DOHH2 (cell line): Measurements from ENCODE around the gene CYP4F12.
"Not testable (repeated sequence)": the region's sequence is repeated elsewhere in the genome, so short reads cannot be mapped to it uniquely, and the experiment has no call there.

Experiments used
- H3F3A ChIP-seq: fragments of 200-600 bp; sonication (generic), shearing (Covaris generic); 2 replicates; pipeline ENCODE4 v1.6.0; 2016; ENCODE audit warnings: antibody characterized with exemption, mild to moderate bottlenecking; ENCODE audit not compliant: control insufficient read depth, insufficient read depth
- H3K27ac ChIP-seq: fragments of 200-600 bp; sonication (generic); 2 replicates; pipeline ENCODE4 v1.5.1; 2014; ENCODE audit warnings: low read depth, mild to moderate bottlenecking, low read length, moderate library complexity
- H3K27me3 ChIP-seq: fragments of 200-600 bp; sonication (generic); 2 replicates; pipeline ENCODE4 v1.6.1; 2014; ENCODE audit warnings: mild to moderate bottlenecking, low read length, mixed read lengths; ENCODE audit not compliant: control insufficient read depth
- H3K36me3 ChIP-seq: fragments of 200-600 bp; sonication (generic); 2 replicates; pipeline ENCODE4 v1.6.1; 2014; ENCODE audit warnings: mild to moderate bottlenecking, low read length, moderate library complexity, mixed read lengths; ENCODE audit not compliant: control insufficient read depth
- H3K4me1 ChIP-seq: fragments of 200-600 bp; sonication (generic); 2 replicates; pipeline ENCODE4 v1.6.1; 2014; ENCODE audit warnings: mild to moderate bottlenecking, low read length, mixed read lengths; ENCODE audit not compliant: control insufficient read depth
- H3K4me2 ChIP-seq: fragments of 200-600 bp; sonication (generic); 2 replicates; pipeline ENCODE4 v1.6.0; 2014; ENCODE audit warnings: mild to moderate bottlenecking, low read length, moderate library complexity
- H3K4me3 ChIP-seq: fragments of 200-600 bp; sonication (generic); 2 replicates; pipeline ENCODE4 v1.5.1; 2014; ENCODE audit warnings: mild to moderate bottlenecking, low read length, mixed read lengths
- H3K79me2 ChIP-seq: fragments of 200-600 bp; sonication (generic); 2 replicates; pipeline ENCODE4 v1.6.1; 2014; ENCODE audit warnings: mild to moderate bottlenecking, low read length, mixed read lengths; ENCODE audit not compliant: control insufficient read depth
- H3K9me2 ChIP-seq: fragments of 200-600 bp; sonication (generic); replicated peaks from 2 replicates; pipeline ENCODE4 v1.6.1; 2014; ENCODE audit warnings: mild to moderate bottlenecking, low read length, mixed read lengths; ENCODE audit not compliant: control insufficient read depth
- H3K9me3 ChIP-seq: fragments of 200-600 bp; sonication (generic); 2 replicates; pipeline ENCODE4 v1.6.1; 2014; ENCODE audit warnings: antibody characterized with exemption, low read length, mixed read lengths; ENCODE audit not compliant: control insufficient read depth, insufficient read depth
- H4K20me1 ChIP-seq: fragments of 200-600 bp; sonication (generic); 2 replicates; pipeline ENCODE4 v1.6.0; 2014; ENCODE audit warnings: low read depth, mild to moderate bottlenecking, antibody characterized with exemption, low read length, moderate library complexity; ENCODE audit not compliant: control insufficient read depth, insufficient read depth
- CTCF ChIP-seq: fragments of 200-600 bp; sonication (generic); IDR thresholded peaks from one replicate; pipeline ENCODE4 v1.5.1; 2014; ENCODE audit warnings: antibody characterized with exemption, mild to moderate bottlenecking, low read depth, low read length; ENCODE audit not compliant: poor library complexity, severe bottlenecking
- EZH2phosphoT487 ChIP-seq: fragments of 200-600 bp; sonication (generic); IDR thresholded peaks from 2 replicates; pipeline ENCODE4 v1.6.1; 2017; ENCODE audit warnings: borderline replicate concordance, mild to moderate bottlenecking, antibody characterized with exemption, low read length, moderate library complexity, mixed read lengths

CYP4F12 gene

DNA sequence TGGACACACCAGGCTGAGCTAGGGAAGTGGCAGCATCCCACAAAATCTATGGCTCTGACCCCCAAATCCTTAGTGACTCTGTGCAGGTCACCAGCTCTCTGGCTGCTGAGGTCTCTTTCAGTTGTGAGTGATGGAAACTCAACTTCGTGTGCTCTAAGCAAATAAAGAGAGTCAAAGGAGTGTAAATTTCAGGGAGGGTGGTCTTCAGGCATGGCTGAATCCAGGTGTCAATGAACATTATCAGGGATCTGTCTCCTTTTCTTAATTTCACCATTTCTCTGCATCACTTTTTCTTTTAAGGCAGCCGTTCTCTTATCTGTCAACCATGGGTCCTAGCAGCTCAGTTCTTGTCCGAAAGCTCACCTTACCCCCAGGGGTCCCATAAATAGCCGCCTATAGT is 6.2 kb downstream of the CYP4F12 start:
- TF ChIP-seq CTCF (no peak), EZH2phosphoT487 (no peak)
- H3K4me1 ChIP-seq, result no peaks in the 10 kb centered on the region

DNA sequence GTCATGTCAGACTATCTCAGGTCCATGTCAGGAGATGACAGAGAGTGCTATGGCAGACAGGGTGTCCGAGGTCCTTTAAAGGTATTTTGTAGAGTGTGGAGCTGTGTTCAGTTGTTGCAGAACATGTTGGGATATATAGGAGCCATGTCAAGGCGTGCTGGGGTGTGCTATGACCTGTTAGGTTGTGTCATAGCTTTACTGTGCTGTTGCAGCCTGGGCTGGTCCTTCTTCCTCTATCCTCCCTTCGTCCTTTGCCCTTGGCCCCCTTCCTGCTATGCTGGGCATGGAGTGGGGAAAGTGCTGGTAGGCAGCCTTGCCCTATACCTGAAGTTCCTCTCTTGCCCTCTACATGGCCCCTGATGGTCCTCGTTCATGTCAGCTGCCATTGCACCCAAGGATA is 7.0 kb downstream of the CYP4F12 start:
- not testable (repeated sequence) for H3K27me3 ChIP-seq, H3K9me2 ChIP-seq, H3K36me3 ChIP-seq, H3K4me1 ChIP-seq, H4K20me1 ChIP-seq, H3K27ac ChIP-seq, H3K9me3 ChIP-seq, H3K4me2 ChIP-seq, H3K79me2 ChIP-seq, H3F3A ChIP-seq, H3K4me3 ChIP-seq

More for the DNA sequence above, 6.2 kb downstream of the CYP4F12 start:
- no peaks in the 10 kb centered on the region for H4K20me1 ChIP-seq
- no peaks in the 10 kb centered on the region for H3K9me3 ChIP-seq
- no peaks in the 10 kb centered on the region for H3K79me2 ChIP-seq
- no peak overlapping the region for H3K27ac ChIP-seq
- H3F3A ChIP-seq, result no peaks in the 10 kb centered on the region
- no peaks in the 10 kb centered on the region for H3K9me2 ChIP-seq
- H3K4me2 ChIP-seq, result no peak overlapping the region
- H3K27me3 ChIP-seq, result no peaks in the 10 kb centered on the region
- H3K4me3 ChIP-seq, result no peak overlapping the region
- no peaks in the 10 kb centered on the region for H3K36me3 ChIP-seq

- Histone ChIP-seq H3K9me2 (no peaks in the 10 kb centered on the region), H3F3A (no peaks in the 10 kb centered on the region), H3K79me2 (no peaks in the 10 kb centered on the region), H3K4me2 (no peak overlapping the region), H3K36me3 (no peaks in the 10 kb centered on the region), H3K4me3 (no peak overlapping the region), H3K27ac (no peak overlapping the region), H3K4me1 (no peaks in the 10 kb centered on the region), H3K9me3 (no peaks in the 10 kb centered on the region), H3K27me3 (no peaks in the 10 kb centered on the region), H4K20me1 (no peaks in the 10 kb centered on the region)
- no peak for TF ChIP-seq CTCF
- no peak for TF ChIP-seq EZH2phosphoT487
Measured at GRCh38 chr19:15680478-15681322, 7.8 kb downstream of the CYP4F12 start.

DNA sequence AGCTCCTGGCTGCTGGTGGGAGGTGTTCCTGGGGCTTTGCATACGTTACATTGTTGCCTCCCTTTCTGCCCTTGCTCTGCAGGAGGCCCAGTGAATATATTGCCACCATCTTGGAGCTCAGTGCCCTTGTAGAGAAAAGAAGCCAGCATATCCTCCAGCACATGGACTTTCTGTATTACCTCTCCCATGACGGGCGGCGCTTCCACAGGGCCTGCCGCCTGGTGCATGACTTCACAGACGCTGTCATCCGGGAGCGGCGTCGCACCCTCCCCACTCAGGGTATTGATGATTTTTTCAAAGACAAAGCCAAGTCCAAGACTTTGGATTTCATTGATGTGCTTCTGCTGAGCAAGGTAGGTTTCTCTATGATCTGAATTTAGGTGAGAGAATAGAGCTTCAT is 10.5 kb downstream of the CYP4F12 start:
- TF ChIP-seq EZH2phosphoT487 (no peak), CTCF (no peak)
- Histone ChIP-seq H3K36me3 (no peaks in the 10 kb centered on the region), H3K27me3 (no peaks in the 10 kb centered on the region), H4K20me1 (no peaks in the 10 kb centered on the region), H3K79me2 (no peaks in the 10 kb centered on the region), H3K9me3 (no peaks in the 10 kb centered on the region), H3K4me1 (no peaks in the 10 kb centered on the region), H3K4me2 (no peak overlapping the region), H3K27ac (no peak overlapping the region), H3F3A (no peaks in the 10 kb centered on the region), H3K4me3 (no peak overlapping the region), H3K9me2 (no peaks in the 10 kb centered on the region)
